ENCODE results near the gene GPC6.
"Not testable (repeated sequence)": the region's sequence is repeated elsewhere in the genome, so short reads cannot be mapped to it uniquely, and the experiment has no call there.

DNA sequence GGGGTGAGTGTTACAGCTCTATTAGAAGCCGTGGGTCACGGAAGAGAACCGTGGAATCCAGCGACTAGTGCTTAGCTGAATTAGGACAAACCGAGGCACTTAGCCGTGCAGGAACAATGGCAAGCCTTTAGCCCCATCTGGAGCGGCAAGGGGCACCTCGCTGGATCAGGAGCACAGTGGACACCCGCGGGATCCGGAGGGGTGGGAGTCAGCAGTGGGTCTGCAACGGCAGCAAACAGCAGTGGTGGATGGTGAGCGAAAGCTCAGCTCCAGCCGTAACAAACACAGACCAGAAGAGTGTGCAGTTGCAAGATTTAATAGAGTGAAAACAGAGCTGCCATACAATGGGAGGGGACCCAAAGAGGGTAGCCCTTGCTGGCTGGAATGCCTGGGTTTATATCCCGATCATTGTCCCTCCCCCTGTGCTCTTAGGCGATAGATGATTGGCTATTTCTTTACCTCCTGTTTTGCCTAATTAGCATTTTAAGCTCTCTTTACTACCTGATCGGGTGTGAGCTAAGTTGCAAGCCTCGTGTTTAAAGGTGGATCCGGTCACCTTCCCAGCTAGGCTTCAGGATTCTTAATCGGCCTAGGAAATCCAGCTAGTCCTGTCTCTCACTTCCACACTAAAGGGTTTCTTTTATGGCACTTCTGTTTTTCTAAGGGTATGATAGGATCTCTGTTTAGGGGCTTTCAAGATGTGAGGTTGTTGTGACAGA is 1076.4 kb downstream of the GPC6 start:
- not testable (repeated sequence) for TF ChIP-seq ZNF384 (IDR thresholded peaks at IDR 0.05); FOXK2 (IDR thresholded peaks at IDR 0.05); NFRKB (IDR thresholded peaks at IDR 0.05); BHLHE40 (IDR thresholded peaks at IDR 0.05; ENCODE audit: borderline replicate concordance); L3MBTL2 (conservative IDR thresholded peaks at IDR 0.05); SUZ12 (IDR thresholded peaks at IDR 0.05); HDGF (IDR thresholded peaks at IDR 0.05; ENCODE audit: borderline replicate concordance); SP1 (IDR thresholded peaks at IDR 0.05); FOXA1 (IDR thresholded peaks at IDR 0.05)
